Sigmoid colon (tissue), 7 donors: Measurements from ENCODE around the gene PCNT. TPM values are rescaled to one million over a fixed set of nuclear protein-coding genes. Genes with fewer than 3 reads are reported as not detected.

Experiments used
- DNase-seq: peaks from one replicate; pipeline ENCODE4 v3.0.0-alpha.2; 2019
- H3K27ac ChIP-seq, 4 donors: fragments of 200-600 bp; sonication (generic); one replicate each; pipeline ENCODE4 v1.5.1; 2016 to 2019; ENCODE audit warnings: mild to moderate bottlenecking in 1 of 4
- H3K27me3 ChIP-seq, 3 donors: fragments of 200-600 bp; sonication (generic); one replicate each; pipeline ENCODE4 v1.5.1; 2019; ENCODE audit warnings: mild to moderate bottlenecking in 1 of 3
- H3K36me3 ChIP-seq, 4 donors: fragments of 200-600 bp; sonication (generic); one replicate each; pipeline ENCODE4 v1.5.1; 2016 to 2019
- H3K4me1 ChIP-seq, 4 donors: fragments of 200-600 bp; sonication (generic); one replicate each; pipeline ENCODE4 v1.5.1; 2017 to 2019
- H3K4me3 ChIP-seq, 4 donors: fragments of 200-600 bp; sonication (generic); one replicate each; pipeline ENCODE4 v1.5.1; 2017 to 2019; ENCODE audit warnings: mild to moderate bottlenecking in 2 of 4, moderate library complexity in 1 of 4
- H3K9me3 ChIP-seq, 4 donors: fragments of 200-600 bp in 3 of 4; sonication (generic) in 3 of 4; one replicate each; pipeline versions ENCODE4 v1.5.1 to v1.6.1; 2013 to 2019
- CTCF ChIP-seq, 4 experiments: fragments of 450-650 bp in 3 of 4; fragments of 200-600 bp in 1 of 4; IDR thresholded peaks; one replicate each; pipeline ENCODE4 v1.5.1; 2016 to 2019; ENCODE audit warnings: antibody characterized with exemption in 4 of 4, mild to moderate bottlenecking in 3 of 4, moderate library complexity in 2 of 4
- EP300 ChIP-seq, 4 donors: sonication (generic); formaldehyde crosslinking; IDR thresholded peaks; one replicate each; pipeline ENCODE4 v1.6.1; 2017; ENCODE audit warnings: antibody characterized with exemption in 4 of 4
- POLR2A ChIP-seq, 2 donors: fragments of 450-650 bp; IDR thresholded peaks; one replicate each; pipeline ENCODE4 v1.6.1; 2016; ENCODE audit warnings: antibody characterized with exemption in 2 of 2, mild to moderate bottlenecking in 2 of 2, moderate library complexity in 2 of 2
- POLR2AphosphoS5 ChIP-seq, 4 donors: sonication (generic); formaldehyde crosslinking; IDR thresholded peaks; one replicate each; pipeline ENCODE4 v1.6.1; 2017; ENCODE audit warnings: antibody characterized with exemption in 4 of 4
- WGBS, 2 donors: extraction: QIAGEN DNeasy Blood & Tissue Kit; methylation state at CpG; one replicate each; pipeline ENCODE4 v1.1.7; 2013; 5-methylcytosine and 5-hydroxymethylcytosine counted together
- intact Hi-C: fragments of 100-400 bp; cut with DNase I; formaldehyde crosslinking; loops from one replicate; pipeline ENCODE4 v1.15.1; 2023
- polyA plus RNA-seq, 3 donors: library from polyadenylated mRNA; stranded (reverse); fragments of 200-250 nt; gene quantifications; one replicate each; pipeline ENCODE4 v1.2.3, GENCODE V29; 2013
- total RNA-seq, 4 donors: library from RNA; depleted of rRNA; stranded (reverse); fragments of >200 nt; gene quantifications; one replicate each; pipeline ENCODE4 v1.1.0, GENCODE V29; 2016
- donor health status: healthy with polysubstance abuse.
- donor health status: Bipolar disorder and iron deficiency.
- donor health status: healthy.

The PCNT gene
- total and polyA plus RNA-seq, 7 donors: 6.0 to 49.6 (median 18.5) TPM

- no peak for DNase-seq
- 93% methylated on average over 32 of the region's 32 CpGs for WGBS, 2 donors
- intact Hi-C loops: no loop called here
- H3K36me3 ChIP-seq: peaks cover 8 to 41% (median 24%) of the 10 kb centered on the region in 4 donors
- no peaks in the 10 kb centered on the region for H3K27me3 ChIP-seq
- no peaks in the 10 kb centered on the region for H3K4me1 ChIP-seq
- TF ChIP-seq CTCF (IDR thresholded peaks at IDR 0.05) (no peak), POLR2AphosphoS5 (IDR thresholded peaks at IDR 0.05) (no peak), EP300 (IDR thresholded peaks at IDR 0.05) (no peak), POLR2A (IDR thresholded peaks at IDR 0.05) (no peak)
- no peak overlapping the region for H3K4me3 ChIP-seq
- H3K9me3 ChIP-seq: no peaks in the 10 kb centered on the region
- no peak overlapping the region for H3K27ac ChIP-seq
Observed at GRCh38 chr21:46409641-46410406, 85.9 kb downstream of the PCNT start.

GRCh38 chr21:46410516-46410915 is 86.6 kb downstream of the PCNT start:
- peaks cover 8 to 40% (median 24%) of the 10 kb centered on the region in 4 donors for H3K36me3 ChIP-seq
- TF ChIP-seq POLR2AphosphoS5 (IDR thresholded peaks at IDR 0.05) (no peak), POLR2A (IDR thresholded peaks at IDR 0.05) (no peak), EP300 (IDR thresholded peaks at IDR 0.05) (no peak), CTCF (IDR thresholded peaks at IDR 0.05) (no peak)
- no peaks in the 10 kb centered on the region for H3K4me1 ChIP-seq
- intact Hi-C loops: no loop called here
- DNase-seq: no peak
- H3K27ac ChIP-seq: no peak overlapping the region
- WGBS, 2 donors: 97 to 98% methylated on average over 9 of the region's 9 CpGs
- no peaks in the 10 kb centered on the region for H3K27me3 ChIP-seq
- no peak overlapping the region for H3K4me3 ChIP-seq
- no peaks in the 10 kb centered on the region for H3K9me3 ChIP-seq

GRCh38 chr21:46411236-46411635 is 87.3 kb downstream of the PCNT start:
- H3K4me1 ChIP-seq: no peaks in the 10 kb centered on the region
- 95 to 97% methylated on average over 17 of the region's 17 CpGs for WGBS, 2 donors
- H3K27ac ChIP-seq: no peak overlapping the region
- DNase-seq: no peak
- H3K36me3 ChIP-seq: peaks cover 8 to 47% (median 27%) of the 10 kb centered on the region in 4 donors
- H3K4me3 ChIP-seq: no peak overlapping the region
- intact Hi-C loops: no loop called here
- H3K9me3 ChIP-seq: no peaks in the 10 kb centered on the region
- TF ChIP-seq EP300 (IDR thresholded peaks at IDR 0.05) (no peak), POLR2AphosphoS5 (IDR thresholded peaks at IDR 0.05) (no peak), CTCF (IDR thresholded peaks at IDR 0.05) (no peak), POLR2A (IDR thresholded peaks at IDR 0.05) (no peak)
- no peaks in the 10 kb centered on the region for H3K27me3 ChIP-seq

- H3K27me3 ChIP-seq: no peaks in the 10 kb centered on the region
- WGBS, 2 donors: 91 to 92% methylated on average over 31 of the region's 31 CpGs
- H3K27ac ChIP-seq: no peak overlapping the region
- no peaks in the 10 kb centered on the region for H3K4me1 ChIP-seq
- DNase-seq: no peak
- H3K36me3 ChIP-seq: peaks cover 8 to 51% (median 32%) of the 10 kb centered on the region in 4 donors
- H3K4me3 ChIP-seq: no peak overlapping the region
- TF ChIP-seq EP300 (IDR thresholded peaks at IDR 0.05) (no peak), POLR2A (IDR thresholded peaks at IDR 0.05) (no peak), CTCF (IDR thresholded peaks at IDR 0.05) (no peak), POLR2AphosphoS5 (IDR thresholded peaks at IDR 0.05) (no peak)
- intact Hi-C loops: no loop called here
- H3K9me3 ChIP-seq: no peaks in the 10 kb centered on the region
Observed at GRCh38 chr21:46411691-46412090, 87.7 kb downstream of the PCNT start.
